HepG2 (cell line): ENCODE measurements around the gene BBIP1. TPM values are rescaled to one million over a fixed set of nuclear protein-coding genes. Genes with fewer than 3 reads are reported as not detected.

ENCODE experiments used
- ATAC-seq: fragments of 200-7000 bp; cut with Tn5 transposase; 3 replicates; pipeline ENCODE4 v1.9.1; 2020; ENCODE audit warnings: mild to moderate bottlenecking, moderate library complexity
- BruUV-seq: library from RNA; stranded (reverse); fragments of 400-500 nt; replicated peaks from 2 replicates; lab custom pipeline; 2021; lab: Mats Ljungman, UMichigan
- CTCF ChIA-PET: fragments of 300-600 bp; formaldehyde crosslinking; extraction: SDS; loops from one replicate; lab custom pipeline; 2021; ENCODE audit warnings: low total read pairs, inconsistent platforms, low intra/inter-chr PET ratio; lab: Yijun Ruan, JAX
- POLR2A ChIA-PET: fragments of 350-600 bp; sonication (Branson Sonifier 250); formaldehyde crosslinking; loops from one replicate; lab custom pipeline; 2020; ENCODE audit warnings: antibody characterized with exemption, inconsistent platforms; lab: Yijun Ruan, JAX
- DNase-seq: peaks from one replicate; pipeline ENCODE4 v3.0.0-alpha.2; 2015; ENCODE audit warnings: low spot score
- FAIRE-seq: peaks from 3 replicates; lab custom pipeline; 2011; peaks lifted over from hg19 to GRCh38; lab: Jason Lieb, UNC
- H2AFZ ChIP-seq: one replicate; pipeline ENCODE4 v1.6.1; 2011; ENCODE audit warnings: low read length, inconsistent platforms
- H3K27ac ChIP-seq: fragments of 300-600 bp; 3 replicates; pipeline ENCODE4 v1.8.0; 2011; ENCODE audit warnings: mixed run types, mild to moderate bottlenecking, mixed read lengths, low read length, inconsistent platforms; ENCODE audit not compliant: insufficient read depth; ENCODE audit errors: extremely low read length
- H3K27me3 ChIP-seq, 2 experiments: fragments of 200-600 bp in 1 of 2; 2 replicates in 1 of 2; 3 replicates in 1 of 2; pipeline versions ENCODE4 v1.6.0 to v1.8.0; 2011; ENCODE audit warnings: low read length in 2 of 2, mild to moderate bottlenecking in 2 of 2, moderate library complexity in 2 of 2, inconsistent platforms in 1 of 2; ENCODE audit not compliant: insufficient read depth in 2 of 2, control insufficient read depth in 1 of 2
- H3K36me3 ChIP-seq, 2 experiments: fragments of 200-600 bp in 1 of 2; replicated peaks in 1 of 2; 2 replicates in 1 of 2; 3 replicates in 1 of 2; pipeline versions ENCODE4 v1.5.1 to v1.8.0; 2011; ENCODE audit warnings: low read length in 2 of 2, inconsistent platforms in 1 of 2; ENCODE audit not compliant: insufficient read depth in 2 of 2, control insufficient read depth in 1 of 2
- H3K4me1 ChIP-seq: 2 replicates; pipeline ENCODE4 v1.5.1; 2012; ENCODE audit warnings: low read length, inconsistent platforms; ENCODE audit not compliant: insufficient read depth
- H3K4me2 ChIP-seq: 2 replicates; pipeline ENCODE4 v1.6.0; 2011; ENCODE audit warnings: low read depth, low read length, inconsistent platforms
- H3K4me3 ChIP-seq, 3 experiments: fragments of 200-600 bp in 1 of 3; sonication (generic), shearing (Covaris generic) in 1 of 3; replicated peaks in 1 of 3; 2 replicates each; pipeline ENCODE4 v1.5.1; 2011 to 2016; ENCODE audit warnings: low read length in 3 of 3, inconsistent platforms in 2 of 3, low read depth in 2 of 3, mild to moderate bottlenecking in 2 of 3, control low read depth in 1 of 3, mixed read lengths in 1 of 3; ENCODE audit not compliant: insufficient read depth in 1 of 3
- H3K79me2 ChIP-seq: one replicate; pipeline ENCODE4 v1.6.1; 2011; ENCODE audit warnings: low read length, inconsistent platforms; ENCODE audit not compliant: insufficient read depth
- H3K9ac ChIP-seq: 2 replicates; pipeline ENCODE4 v1.6.0; 2011; ENCODE audit warnings: mild to moderate bottlenecking, low read depth, low read length, inconsistent platforms; ENCODE audit not compliant: insufficient read depth
- H3K9me3 ChIP-seq: 2 replicates; pipeline ENCODE4 v1.5.1; 2012; ENCODE audit warnings: mild to moderate bottlenecking, low read length
- H4K20me1 ChIP-seq: 2 replicates; pipeline ENCODE4 v1.6.0; 2011; ENCODE audit warnings: inconsistent platforms, mild to moderate bottlenecking, low read length, moderate library complexity; ENCODE audit not compliant: insufficient read depth
- GLMP ChIP-seq: sonication (generic); formaldehyde crosslinking; IDR thresholded peaks from 2 replicates; pipeline ENCODE4 v1.9.0; 2021; ENCODE audit warnings: missing genetic modification reagents, mild to moderate bottlenecking, borderline replicate concordance
- IKZF5 ChIP-seq: IDR thresholded peaks from 2 replicates; pipeline ENCODE4 v1.6.1; 2018; ENCODE audit warnings: missing genetic modification reagents, mild to moderate bottlenecking, missing compliant biosample characterization
- MXD1 ChIP-seq: sonication (generic); formaldehyde crosslinking; IDR thresholded peaks from 2 replicates; pipeline ENCODE4 v1.4.0; 2020; ENCODE audit warnings: mild to moderate bottlenecking, missing genetic modification reagents
- SRY ChIP-seq: sonication (generic); formaldehyde crosslinking; IDR thresholded peaks from 2 replicates; pipeline ENCODE4 v1.8.0; 2022; ENCODE audit warnings: mild to moderate bottlenecking, missing genetic modification reagents
- STAT5B ChIP-seq: sonication (generic); formaldehyde crosslinking; IDR thresholded peaks from 2 replicates; pipeline ENCODE4 v1.4.0; 2020; ENCODE audit warnings: missing genetic modification reagents
- ZBTB25 ChIP-seq: IDR thresholded peaks from 2 replicates; pipeline ENCODE4 v1.6.1; 2018; ENCODE audit warnings: missing genetic modification reagents
- ZHX2 ChIP-seq, 2 experiments: sonication (generic) in 1 of 2; formaldehyde crosslinking in 1 of 2; IDR thresholded peaks; 2 replicates each; pipeline versions ENCODE4 v1.6.1 to v1.9.0; 2014 to 2022; ENCODE audit warnings: antibody characterized with exemption in 1 of 2, borderline replicate concordance in 1 of 2, inconsistent platforms in 1 of 2, low read depth in 1 of 2, missing genetic modification reagents in 1 of 2
- ZNF18 ChIP-seq: sonication (generic); formaldehyde crosslinking; IDR thresholded peaks from 2 replicates; pipeline ENCODE4 v1.8.0; 2022; ENCODE audit warnings: mild to moderate bottlenecking, missing genetic modification reagents; ENCODE audit not compliant: insufficient replicate concordance
- ZNF205 ChIP-seq: IDR thresholded peaks from 2 replicates; pipeline ENCODE4 v1.6.1; 2018; ENCODE audit warnings: missing biosample characterization, missing genetic modification reagents
- ZNF331 ChIP-seq: sonication (generic); formaldehyde crosslinking; IDR thresholded peaks from 2 replicates; pipeline ENCODE4 v1.4.0; 2020; ENCODE audit warnings: missing genetic modification reagents
- WGBS: methylation state at CpG from one replicate; pipeline ENCODE4 v1.1.6; 2017; ENCODE audit warnings: low lambda C conversion rate; 5-methylcytosine and 5-hydroxymethylcytosine counted together
- in situ Hi-C: cut with HindIII; loops from 2 replicates; pipeline ENCODE4 v1.10.0; 2017; ENCODE audit warnings: low pct_unique_long_range_greater_than_20kb; ENCODE audit not compliant: extremely low pct_ligation_motif_present
- intact Hi-C: fragments of 100-400 bp; cut with micrococcal nuclease; formaldehyde crosslinking; loops from one replicate; pipeline ENCODE4 v1.10.0; 2022; ENCODE audit not compliant: unreplicated experiment
- polyA plus RNA-seq, 8 experiments: library from polyadenylated mRNA; depleted of rRNA in 3 of 8; stranded (reverse) in 7 of 8; unstranded in 1 of 8; fragments of >200 nt; fragmentation: Illumina TruSeq in 4 of 8; extraction: Trizol in 4 of 8; gene quantifications; 2 replicates each; pipeline versions ENCODE4 v1.2.1 to v1.2.3, GENCODE V29; 2011 to 2016; ENCODE audit warnings: low read depth in 4 of 8, missing spikeins in 1 of 8, mixed read lengths in 1 of 8; ENCODE audit not compliant: insufficient read depth in 1 of 8
- total RNA-seq, 5 experiments: library from RNA; depleted of rRNA; stranded (reverse); fragments of >200 nt; fragmentation: Illumina TruSeq; extraction: Trizol; gene quantifications; 2 replicates each; pipeline ENCODE4 v1.2.3, GENCODE V29; 2016; ENCODE audit warnings: low read depth in 1 of 5

Gene BBIP1
- total and polyA plus RNA-seq, 2 of the 13 experiments (the other 11 are each of a cell fraction or from before 2014, with no cell fraction given), result 18.3 to 24.1 TPM

- TF ChIP-seq ZBTB25 (CRISPR knock-in tag) (no peak), IKZF5 (no peak), SRY (CRISPR knock-in tag) (no peak)
Observed at GRCh38 chr10:110914431-110914830, 4.5 kb downstream of the BBIP1 start (continued).

GRCh38 chr10:110912374-110912773 is 6.6 kb downstream of the BBIP1 start:
- Histone ChIP-seq H3K27ac (no peak overlapping the region), H3K4me3 (no peak overlapping the region), H3K79me2 (peaks cover under 1% of the 10 kb centered on the region), H3K9ac (no peak overlapping the region), H3K36me3 (no peaks in the 10 kb centered on the region)
- POLR2A ChIA-PET, result no interaction called here
- FAIRE-seq, result no peak
- CTCF ChIA-PET, result no interaction called here
- no peak for TF ChIP-seq ZNF205 (CRISPR knock-in tag)
- TF ChIP-seq MXD1 (CRISPR knock-in tag), result no peak
- no peak for TF ChIP-seq ZNF331 (CRISPR knock-in tag)
- TF ChIP-seq STAT5B (CRISPR knock-in tag), result no peak
- no peak for TF ChIP-seq ZNF18 (CRISPR knock-in tag)
- TF ChIP-seq GLMP (CRISPR knock-in tag), result no peak
- no peak for TF ChIP-seq ZHX2 (IDR thresholded peaks at IDR 0.05; ENCODE audit: low read depth)
- TF ChIP-seq ZHX2 (CRISPR knock-in tag; IDR thresholded peaks at IDR 0.05; ENCODE audit: borderline replicate concordance), result no peak
- TF ChIP-seq, all 625 proteins: peak for 0
- H3K4me2 ChIP-seq, result no peak overlapping the region
- intact Hi-C loops (no loop called here), in situ Hi-C loops (no loop called here)
- no peaks in the 10 kb centered on the region for H3K27me3 ChIP-seq
- BruUV-seq, result no TSS peak
- 95% methylated on average over 3 of the region's 3 CpGs for WGBS
- no peaks in the 10 kb centered on the region for H3K9me3 ChIP-seq
- no peak for ATAC-seq
- H4K20me1 ChIP-seq, result no peaks in the 10 kb centered on the region
- H3K4me1 ChIP-seq, result peaks cover 19% of the 10 kb centered on the region
- H2AFZ ChIP-seq, result no peak overlapping the region
- DNase-seq, result no peak
